Thymus (tissue), 11 donors: ENCODE measurements around the gene QPRT. TPM values are rescaled to one million over a fixed set of nuclear protein-coding genes. Genes with fewer than 3 reads are reported as not detected.
"Not testable (repeated sequence)": the region's sequence is repeated elsewhere in the genome, so short reads cannot be mapped to it uniquely, and the experiment has no call there.

Experiments used
- DNase-seq, 9 donors: peaks; one replicate each; pipeline ENCODE4 v3.0.0-alpha.2; 2013; ENCODE audit warnings: low spot score in 9 of 9, low read depth in 6 of 9, missing footprints in 1 of 9
- H3K27ac ChIP-seq, 2 donors: one replicate each; pipeline ENCODE4 v1.5.1; 2013; ENCODE audit warnings: control low read depth in 1 of 2, low read depth in 1 of 2, low read length in 1 of 2, mild to moderate bottlenecking in 1 of 2, moderate library complexity in 1 of 2
- H3K27me3 ChIP-seq, 2 donors: one replicate each; pipeline ENCODE4 v1.5.1; 2013; ENCODE audit warnings: low read length in 1 of 2; ENCODE audit not compliant: control insufficient read depth in 2 of 2, insufficient read depth in 1 of 2
- H3K36me3 ChIP-seq, 2 donors: one replicate each; pipeline ENCODE4 v1.5.1; 2013; ENCODE audit warnings: low read length in 1 of 2, mild to moderate bottlenecking in 1 of 2, moderate library complexity in 1 of 2; ENCODE audit not compliant: control insufficient read depth in 2 of 2, insufficient read depth in 2 of 2
- H3K4me1 ChIP-seq, 2 donors: one replicate each; pipeline ENCODE4 v1.5.1; 2013; ENCODE audit warnings: low read length in 2 of 2; ENCODE audit not compliant: control insufficient read depth in 2 of 2, insufficient read depth in 2 of 2
- H3K4me3 ChIP-seq, 2 donors: one replicate each; pipeline ENCODE4 v1.5.1; 2013; ENCODE audit warnings: low read length in 2 of 2, control low read depth in 1 of 2, mild to moderate bottlenecking in 1 of 2
- H3K9me3 ChIP-seq, 2 donors: one replicate each; pipeline ENCODE4 v1.5.1; 2013; ENCODE audit warnings: low read length in 1 of 2, mild to moderate bottlenecking in 1 of 2; ENCODE audit not compliant: control insufficient read depth in 2 of 2, insufficient read depth in 1 of 2
- WGBS: extraction: QIAGEN DNeasy Blood & Tissue Kit; methylation state at CpG from one replicate; pipeline ENCODE4 v1.1.7; 2013; 5-methylcytosine and 5-hydroxymethylcytosine counted together
- polyA plus RNA-seq: library from polyadenylated mRNA; stranded (reverse); fragments of 200-250 nt; gene quantifications from one replicate; pipeline ENCODE4 v1.2.3, GENCODE V29; 2013
- total RNA-seq: library from RNA; stranded (reverse); fragments of 120-200 nt; gene quantifications from one replicate; pipeline ENCODE4 v1.2.4, GENCODE V29; 2013
- donor health status: healthy.

The QPRT gene
- total and polyA plus RNA-seq, 2 donors, result 8.6 to 16.9 TPM

- H3K4me1 ChIP-seq, result peaks cover 0 to 3% of the 10 kb centered on the region in 2 donors
- WGBS, result 94% methylated on average over 1 of the region's 1 CpG
- no peaks in the 10 kb centered on the region for H3K27me3 ChIP-seq
- H3K9me3 ChIP-seq, result peaks cover 0 to 3% of the 10 kb centered on the region in 2 donors
- H3K36me3 ChIP-seq, result no peaks in the 10 kb centered on the region
- no peak overlapping the region for H3K27ac ChIP-seq
- H3K4me3 ChIP-seq, result no peak overlapping the region
- DNase-seq, result no peak
Observed at GRCh38 chr16:29714972-29715371, 36.0 kb downstream of the QPRT start.

- peaks cover 0 to 3% of the 10 kb centered on the region in 2 donors for H3K9me3 ChIP-seq
- H3K27me3 ChIP-seq, result no peaks in the 10 kb centered on the region
- DNase-seq, result no peak
- WGBS, result 98% methylated on average over 7 of the region's 7 CpGs
- no peaks in the 10 kb centered on the region for H3K36me3 ChIP-seq
- no peak overlapping the region for H3K4me3 ChIP-seq
- no peaks in the 10 kb centered on the region for H3K4me1 ChIP-seq
- H3K27ac ChIP-seq, result no peak overlapping the region
Observed at GRCh38 chr16:29717113-29717512, 38.1 kb downstream of the QPRT start.

DNA sequence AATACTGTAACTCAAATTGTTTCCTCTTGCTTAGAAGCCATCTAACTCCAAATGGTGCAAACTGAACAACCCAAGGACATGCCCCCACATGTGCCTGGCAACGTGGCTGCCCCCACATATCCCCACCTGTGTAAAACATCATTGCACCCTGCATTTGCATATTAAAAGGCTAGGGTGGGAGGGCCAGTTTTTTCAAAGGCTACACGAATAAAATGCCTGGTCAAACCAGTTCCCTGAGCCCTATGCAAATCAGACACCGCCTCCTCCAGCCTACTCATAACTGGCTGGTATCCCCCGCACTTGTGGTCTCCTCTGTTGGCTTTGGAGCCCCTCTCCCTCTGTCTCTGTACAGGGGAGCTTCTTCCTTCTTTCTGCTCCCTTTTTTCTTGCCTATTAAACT lies 40.1 kb downstream of the QPRT start:
- Histone ChIP-seq H3K4me3 (no peak overlapping the region), H3K4me1 (no peaks in the 10 kb centered on the region), H3K27ac (no peak overlapping the region), H3K9me3 (peaks cover 0 to 3% of the 10 kb centered on the region in 2 donors), H3K27me3 (no peaks in the 10 kb centered on the region), H3K36me3 (no peaks in the 10 kb centered on the region)
- no peak for DNase-seq
- 50% methylated on average over 4 of the region's 4 CpGs for WGBS

GRCh38 chr16:29720703-29721102 lies 41.7 kb downstream of the QPRT start:
- no peaks in the 10 kb centered on the region for H3K27me3 ChIP-seq
- H3K36me3 ChIP-seq, result no peaks in the 10 kb centered on the region
- 86% methylated on average over 5 of the region's 5 CpGs for WGBS
- peaks cover 0 to 3% of the 10 kb centered on the region in 2 donors for H3K9me3 ChIP-seq
- H3K4me1 ChIP-seq, result no peaks in the 10 kb centered on the region
- no peak for DNase-seq
- no peak overlapping the region for H3K27ac ChIP-seq
- H3K4me3 ChIP-seq, result no peak overlapping the region

DNA sequence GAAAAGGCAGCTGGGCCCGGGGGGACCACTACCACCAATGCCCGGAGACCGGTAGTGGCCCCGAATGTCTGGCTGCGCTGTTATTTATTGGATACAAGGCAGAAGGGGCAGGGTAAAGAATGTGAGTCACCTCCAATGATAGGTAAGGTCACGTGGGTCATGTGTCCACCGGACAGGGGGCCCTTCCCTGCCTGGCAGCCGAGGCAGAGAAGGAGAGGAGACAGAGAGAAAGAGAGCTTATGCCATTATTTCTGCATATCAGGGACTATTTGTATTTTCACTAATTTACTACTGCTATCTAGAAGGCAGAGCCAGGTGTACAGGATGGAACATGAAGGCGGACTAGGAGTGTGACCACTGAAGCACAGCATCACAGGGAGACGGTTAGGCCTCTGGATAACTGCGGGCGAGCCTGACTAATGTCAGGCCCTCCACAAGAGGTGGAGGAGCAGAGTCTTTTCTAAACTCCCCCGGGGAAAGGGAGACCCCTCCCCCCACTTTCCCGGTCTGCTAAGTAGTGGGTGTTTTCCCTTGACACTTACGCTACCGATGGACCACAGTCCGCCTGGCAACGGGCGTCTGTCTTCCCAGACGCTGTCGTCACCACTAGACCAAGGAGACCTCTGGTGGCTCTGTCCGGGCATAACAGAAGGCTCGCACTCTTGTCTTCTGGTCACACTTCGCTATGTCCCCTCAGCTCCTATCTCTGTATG lies 42.3 kb downstream of the QPRT start:
- DNase-seq, result peak in 1 of 9 donors; percentile 55
- H3K4me1 ChIP-seq, H3K36me3 ChIP-seq, H3K9me3 ChIP-seq, H3K27me3 ChIP-seq, H3K4me3 ChIP-seq, H3K27ac ChIP-seq: not testable (repeated sequence)
- 47% methylated on average over 23 of the region's 24 CpGs for WGBS

- H3K27me3 ChIP-seq, result no peaks in the 10 kb centered on the region
- H3K9me3 ChIP-seq, result no peaks in the 10 kb centered on the region
- DNase-seq, result no peak
- H3K4me3 ChIP-seq, result no peak overlapping the region
- 96% methylated on average over 9 of the region's 9 CpGs for WGBS
- H3K27ac ChIP-seq, result no peak overlapping the region
- no peaks in the 10 kb centered on the region for H3K36me3 ChIP-seq
- H3K4me1 ChIP-seq, result peaks cover 0 to 3% of the 10 kb centered on the region in 2 donors
Observed at GRCh38 chr16:29726845-29727377, 47.9 kb downstream of the QPRT start.

GRCh38 chr16:29727452-29727851 lies 48.5 kb downstream of the QPRT start:
- 93% methylated on average over 7 of the region's 7 CpGs for WGBS

DNA sequence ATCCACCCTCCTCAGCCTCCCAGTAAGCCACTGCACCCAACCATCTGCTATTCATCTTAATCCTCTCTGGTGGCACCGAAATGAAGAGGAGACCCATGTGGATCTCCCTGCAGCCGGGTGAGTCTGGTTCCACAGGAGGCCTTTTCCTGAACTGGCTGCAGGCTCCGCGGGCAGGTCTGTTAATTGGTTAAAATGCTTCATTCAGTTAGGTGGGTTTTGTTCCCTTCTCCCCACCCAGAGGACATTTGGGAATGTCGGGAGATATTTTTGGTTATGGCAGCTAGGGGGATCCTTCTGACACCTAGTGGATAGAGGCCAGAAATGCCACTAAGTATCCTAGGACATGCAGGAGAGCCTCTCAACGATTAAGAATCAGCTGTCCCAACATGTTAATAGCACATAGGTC lies 50.1 kb downstream of the QPRT start:
- 54% methylated on average over 6 of the region's 6 CpGs for WGBS
- Histone ChIP-seq H3K9me3 (no peaks in the 10 kb centered on the region), H3K27me3 (no peaks in the 10 kb centered on the region), H3K36me3 (no peaks in the 10 kb centered on the region), H3K27ac (no peak overlapping the region), H3K4me3 (no peak overlapping the region), H3K4me1 (peaks cover 0 to 3% of the 10 kb centered on the region in 2 donors)
- DNase-seq, result no peak

More at GRCh38 chr16:29727452-29727851, 48.5 kb downstream of the QPRT start:
- Histone ChIP-seq H3K27ac (no peak overlapping the region), H3K4me3 (no peak overlapping the region), H3K36me3 (no peaks in the 10 kb centered on the region), H3K4me1 (peaks cover 0 to 3% of the 10 kb centered on the region in 2 donors), H3K9me3 (no peaks in the 10 kb centered on the region), H3K27me3 (no peaks in the 10 kb centered on the region)
- no peak for DNase-seq

- 91% methylated on average over 7 of the region's 7 CpGs for WGBS
- Histone ChIP-seq H3K4me3 (no peak overlapping the region), H3K4me1 (peaks cover 0 to 3% of the 10 kb centered on the region in 2 donors), H3K36me3 (no peaks in the 10 kb centered on the region), H3K9me3 (no peaks in the 10 kb centered on the region), H3K27ac (no peak overlapping the region), H3K27me3 (no peaks in the 10 kb centered on the region)
- no peak for DNase-seq
Observed at GRCh38 chr16:29730649-29731048, 51.7 kb downstream of the QPRT start.
